Putamen (tissue), 1 donor: ENCODE data around the gene GOLGA8A.
A peak's percentile ranks its signal among the peaks of the same experiment; 100 is the strongest.
"Not testable (repeated sequence)": the region's sequence is repeated elsewhere in the genome, so short reads cannot be mapped to it uniquely, and the experiment has no call there.

Experiments
- DNase-seq: peaks from one replicate; pipeline ENCODE4 v3.0.0-alpha.2; 2016; ENCODE audit warnings: low spot score

Gene GOLGA8A

DNA sequence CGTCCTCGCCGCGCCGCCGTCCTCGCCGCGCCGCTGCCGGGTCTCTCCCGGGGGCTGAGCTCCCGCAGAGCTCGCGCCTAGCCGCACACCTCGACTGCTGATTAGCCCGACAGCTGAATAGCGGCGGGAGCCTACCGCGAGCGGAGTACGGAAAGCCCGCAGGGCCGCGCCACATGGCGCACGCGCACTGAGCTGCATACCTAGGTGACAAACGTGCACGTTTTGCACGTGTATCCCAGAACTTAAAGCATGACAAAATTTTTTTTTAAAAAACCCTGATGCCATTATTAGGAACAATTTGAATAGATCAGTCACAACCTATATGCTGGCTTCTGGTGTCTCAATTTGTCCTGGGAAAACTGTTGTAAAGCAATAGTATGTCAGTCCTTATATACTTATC is at the start of gene GOLGA8A:
TSS of gene GOLGA8A (minus strand) at position 122 of the 400 bp plus-strand sequence. CDS start 48,117 bp downstream, outside the sequence.
- peak; percentile 38 for DNase-seq

DNA sequence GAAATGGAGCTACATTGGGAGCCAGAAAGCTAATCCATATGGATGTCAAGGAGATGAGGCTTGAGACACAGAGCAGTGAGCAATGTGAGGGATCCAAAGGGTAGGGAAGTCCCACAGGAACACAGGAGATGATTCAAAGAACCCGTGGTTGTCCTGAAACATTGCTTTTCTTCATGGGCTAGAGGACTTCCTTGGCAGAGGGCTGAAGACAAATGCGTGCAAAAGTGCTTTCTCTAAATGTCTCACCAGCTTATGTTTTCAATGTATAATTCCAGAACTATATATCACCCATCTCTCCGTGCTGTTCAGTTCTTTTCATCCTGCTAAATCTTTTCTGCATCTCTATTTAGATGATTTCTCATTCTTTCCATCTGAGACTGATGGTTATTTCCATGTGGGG is 46.0 kb upstream of the GOLGA8A start:
- no peak for DNase-seq

- no peak for DNase-seq
Observed at GRCh38 chr15:34481370-34481769, 43.8 kb upstream of the GOLGA8A start.

DNA sequence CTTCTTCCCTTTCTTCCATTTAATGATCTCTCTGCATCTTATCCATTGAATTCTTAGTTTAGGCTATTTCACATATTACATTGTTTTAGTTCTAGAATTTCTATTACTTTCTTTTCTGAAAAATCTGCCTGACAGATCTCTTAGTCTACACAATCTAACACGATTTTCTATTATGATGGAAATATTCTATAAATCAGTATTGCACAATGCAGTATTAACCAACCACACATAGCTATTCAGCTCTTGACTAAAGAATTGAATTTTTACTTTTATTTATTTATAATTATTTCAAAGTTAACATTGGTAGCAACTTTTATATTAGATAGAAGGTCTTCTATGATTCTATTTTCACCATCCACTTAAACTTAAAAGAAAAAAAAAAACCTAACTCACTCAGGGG is 36.2 kb upstream of the GOLGA8A start:
- no peak for DNase-seq

- no peak for DNase-seq
Observed at GRCh38 chr15:34472947-34473346, 35.3 kb upstream of the GOLGA8A start.

DNA sequence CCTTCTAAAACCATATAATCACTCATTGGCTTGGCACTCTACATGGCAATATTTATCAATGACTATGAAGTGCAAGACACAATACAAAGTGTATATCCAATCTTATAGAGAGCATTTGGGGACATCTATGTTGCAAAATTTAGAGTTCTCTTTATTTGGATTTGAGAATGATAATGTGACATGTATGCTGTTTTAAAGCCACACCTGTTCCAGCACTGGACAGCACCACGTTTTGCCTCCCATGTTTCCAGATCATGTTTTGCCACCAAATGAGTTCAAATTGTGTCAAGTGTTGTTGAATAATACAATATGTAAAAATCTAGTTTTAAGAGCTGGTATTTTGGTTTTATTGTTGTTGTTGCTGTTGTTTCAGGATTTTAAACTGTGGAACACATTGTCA is 33.3 kb upstream of the GOLGA8A start:
- DNase-seq: no peak

- no peak for DNase-seq
Observed at GRCh38 chr15:34470091-34470490, 32.5 kb upstream of the GOLGA8A start.

- no peak for DNase-seq
Observed at GRCh38 chr15:34461730-34462129, 24.1 kb upstream of the GOLGA8A start.

- no peak for DNase-seq
Observed at GRCh38 chr15:34460451-34460850, 22.8 kb upstream of the GOLGA8A start.

GRCh38 chr15:34456658-34457057 is 19.1 kb upstream of the GOLGA8A start:
- no peak for DNase-seq

GRCh38 chr15:34442891-34443290 is 5.3 kb upstream of the GOLGA8A start:
- DNase-seq: no peak

- DNase-seq: no peak
Observed at GRCh38 chr15:34439878-34440277, 2.3 kb upstream of the GOLGA8A start.

DNA sequence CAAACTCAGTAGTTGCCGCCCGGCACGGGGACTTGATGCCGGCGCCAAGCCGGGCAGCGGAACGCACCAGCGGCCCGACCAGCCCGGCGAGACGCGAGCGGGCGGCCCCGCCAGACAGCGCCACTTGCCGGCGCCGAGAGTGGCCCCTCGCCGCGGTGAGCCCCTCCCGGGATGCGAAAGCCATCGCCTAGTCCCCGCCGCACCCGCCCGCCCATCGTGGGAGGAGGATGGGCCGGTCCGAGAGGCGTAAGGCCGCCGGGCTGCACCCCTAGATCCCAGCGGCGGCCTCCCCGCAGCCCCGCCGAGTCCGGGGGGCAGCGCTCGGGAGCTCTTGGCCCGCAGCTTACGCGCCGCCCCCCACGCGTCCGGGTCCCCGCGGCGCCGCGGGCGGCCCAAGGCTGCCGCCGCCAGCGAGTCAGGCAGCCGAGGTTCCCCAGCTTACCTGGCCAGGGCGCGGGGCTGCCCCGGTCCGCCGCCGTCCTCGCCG is 609 bp downstream of the GOLGA8A start:
- no peak for DNase-seq

- no peak for DNase-seq
Observed at GRCh38 chr15:34436126-34436955, 1.3 kb downstream of the GOLGA8A start.

DNA sequence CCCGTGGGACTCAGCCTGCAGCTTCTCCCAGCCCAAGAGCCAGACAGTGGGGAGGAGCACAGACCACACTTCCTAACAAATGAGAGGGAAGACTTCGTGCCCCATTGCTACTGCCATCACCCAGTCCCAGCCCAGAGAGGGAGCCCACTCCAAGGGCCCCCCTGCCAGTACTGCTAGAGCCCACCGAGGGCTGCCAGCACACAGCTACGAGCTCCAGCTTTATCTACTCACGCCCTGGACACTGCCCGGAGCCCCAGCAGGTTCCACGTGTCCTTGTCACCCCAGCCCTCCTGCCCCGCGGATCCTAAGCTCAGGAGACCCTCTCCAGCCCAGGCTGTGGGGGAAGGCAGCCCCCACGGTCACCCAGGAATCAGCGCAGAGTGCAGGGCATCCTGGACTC is 1.9 kb downstream of the GOLGA8A start:
- DNase-seq: no peak

- no peak for DNase-seq
Observed at GRCh38 chr15:34434627-34435305, 2.8 kb downstream of the GOLGA8A start.

DNA sequence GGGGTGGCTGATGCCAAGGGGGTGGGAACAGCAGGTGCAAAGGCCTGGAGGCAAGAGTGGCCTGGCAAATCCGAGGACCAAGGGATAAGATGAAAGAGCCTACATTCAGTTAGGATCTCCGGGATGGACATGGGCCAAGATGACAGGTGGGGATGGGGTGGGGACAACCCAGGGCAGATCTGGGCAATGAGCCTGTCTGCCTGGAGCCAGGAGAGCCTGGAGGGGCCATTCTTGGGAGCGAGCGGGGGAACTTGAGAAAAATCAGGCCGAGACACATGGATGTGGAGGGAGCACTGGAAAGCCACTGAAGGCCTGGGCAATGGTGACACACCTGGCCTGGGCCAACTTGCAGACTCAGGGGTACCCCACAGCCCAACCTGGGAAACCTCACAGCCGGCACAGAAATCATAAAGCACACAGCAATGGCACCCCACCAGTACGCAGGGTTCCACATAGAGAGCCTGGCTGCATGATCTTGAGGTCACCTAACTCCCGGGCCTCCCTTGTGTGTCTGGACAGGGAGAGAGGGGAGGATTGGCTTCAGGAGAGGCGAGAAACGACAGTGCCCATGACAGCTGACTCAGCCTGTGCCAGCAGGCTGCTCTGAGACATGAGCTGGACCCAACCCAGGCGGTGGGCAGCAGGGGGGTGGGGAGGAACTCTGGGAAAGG is 3.5 kb downstream of the GOLGA8A start:
- not testable (repeated sequence) for DNase-seq

GRCh38 chr15:34430642-34431041 is 7.0 kb downstream of the GOLGA8A start:
- not testable (repeated sequence) for DNase-seq

- DNase-seq: not testable (repeated sequence)
Observed at GRCh38 chr15:34423425-34424090, 14.1 kb downstream of the GOLGA8A start.

DNA sequence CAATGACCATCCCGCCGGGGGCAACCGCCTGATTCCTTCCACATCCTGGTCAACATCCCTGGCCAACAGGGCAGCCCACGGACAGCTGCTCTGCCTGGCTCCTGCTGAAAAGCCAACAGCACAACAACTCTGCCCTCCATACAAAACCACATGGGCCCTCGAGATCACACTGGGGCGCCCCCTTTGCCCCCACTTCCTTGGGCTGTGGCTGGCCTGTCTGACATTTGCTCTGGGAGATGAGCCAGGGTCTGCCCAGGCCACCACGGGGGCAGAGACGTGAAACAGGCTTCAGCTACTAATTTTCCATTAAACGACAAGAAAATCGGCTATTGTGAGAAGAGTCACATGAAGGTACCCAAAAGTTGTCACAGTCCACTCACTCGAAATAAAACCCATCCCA is 16.7 kb downstream of the GOLGA8A start:
- DNase-seq: not testable (repeated sequence)

DNA sequence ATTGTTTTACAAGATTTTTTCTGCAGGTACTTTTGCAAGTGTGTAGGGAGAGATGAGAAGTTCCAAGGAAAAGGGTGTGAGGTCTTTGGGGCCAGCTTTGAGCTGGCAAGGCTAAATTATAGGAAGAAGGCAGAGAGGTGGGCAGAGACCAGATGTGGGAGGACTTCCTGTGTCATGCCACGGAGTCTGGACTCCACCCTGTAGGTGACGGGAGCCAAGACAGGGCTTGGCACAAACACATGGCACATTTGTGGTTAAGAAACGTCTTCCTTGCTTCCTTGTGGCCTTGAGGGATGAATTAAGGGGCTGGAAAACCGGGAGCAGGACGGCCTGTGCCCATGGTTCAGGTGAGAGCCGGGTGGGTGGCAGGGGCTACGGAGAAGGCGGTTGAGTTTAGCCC is 19.2 kb downstream of the GOLGA8A start:
- not testable (repeated sequence) for DNase-seq

DNA sequence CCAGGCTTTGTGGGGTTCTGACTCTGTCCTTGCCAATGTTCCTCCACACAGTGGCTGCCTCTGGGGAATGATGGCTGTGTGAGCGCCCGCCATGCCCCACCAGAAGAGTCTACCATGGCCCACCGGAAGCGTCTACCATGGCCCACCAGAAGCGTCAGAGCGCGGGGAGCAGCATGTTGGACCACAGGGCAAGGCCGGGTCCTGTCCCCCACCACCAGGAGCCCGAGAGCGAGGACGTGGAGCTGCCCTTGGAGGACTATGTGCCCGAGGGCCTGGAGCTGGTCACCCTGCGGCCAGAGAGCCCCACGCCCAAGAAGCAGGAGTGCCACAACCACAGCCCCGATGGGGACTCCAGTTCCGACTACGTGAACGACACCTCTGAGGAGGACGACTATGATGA is 28.1 kb downstream of the GOLGA8A start:
- DNase-seq: not testable (repeated sequence)
